BLaER1 (cell line): ENCODE results near the gene OGFOD2.

ENCODE experiments used
- H3K27ac ChIP-seq: shearing (Covaris generic); formaldehyde crosslinking; 2 replicates; pipeline ENCODE4 v1.8.1; 2022
- H3K27me3 ChIP-seq: shearing (Covaris generic); formaldehyde crosslinking; 2 replicates; pipeline ENCODE4 v1.8.1; 2022
- H3K36me3 ChIP-seq: shearing (Covaris generic); formaldehyde crosslinking; 2 replicates; pipeline ENCODE4 v1.8.1; 2022
- H3K4me1 ChIP-seq: shearing (Covaris generic); formaldehyde crosslinking; 2 replicates; pipeline ENCODE4 v1.8.1; 2022
- H3K4me2 ChIP-seq: shearing (Covaris generic); formaldehyde crosslinking; 2 replicates; pipeline ENCODE4 v1.8.1; 2022
- H3K4me3 ChIP-seq: shearing (Covaris generic); formaldehyde crosslinking; 2 replicates; pipeline ENCODE4 v1.8.1; 2022
- H3K9ac ChIP-seq: shearing (Covaris generic); formaldehyde crosslinking; 2 replicates; pipeline ENCODE4 v1.8.1; 2022
- H3K9me3 ChIP-seq: shearing (Covaris generic); formaldehyde crosslinking; 2 replicates; pipeline ENCODE4 v1.8.1; 2022
- H4K20me1 ChIP-seq: shearing (Covaris generic); formaldehyde crosslinking; 2 replicates; pipeline ENCODE4 v1.8.1; 2022
- Cebpa-rat ChIP-seq: shearing (Covaris generic); IDR thresholded peaks from 2 replicates; pipeline ENCODE4 v1.8.1; 2022

OGFOD2 gene

DNA sequence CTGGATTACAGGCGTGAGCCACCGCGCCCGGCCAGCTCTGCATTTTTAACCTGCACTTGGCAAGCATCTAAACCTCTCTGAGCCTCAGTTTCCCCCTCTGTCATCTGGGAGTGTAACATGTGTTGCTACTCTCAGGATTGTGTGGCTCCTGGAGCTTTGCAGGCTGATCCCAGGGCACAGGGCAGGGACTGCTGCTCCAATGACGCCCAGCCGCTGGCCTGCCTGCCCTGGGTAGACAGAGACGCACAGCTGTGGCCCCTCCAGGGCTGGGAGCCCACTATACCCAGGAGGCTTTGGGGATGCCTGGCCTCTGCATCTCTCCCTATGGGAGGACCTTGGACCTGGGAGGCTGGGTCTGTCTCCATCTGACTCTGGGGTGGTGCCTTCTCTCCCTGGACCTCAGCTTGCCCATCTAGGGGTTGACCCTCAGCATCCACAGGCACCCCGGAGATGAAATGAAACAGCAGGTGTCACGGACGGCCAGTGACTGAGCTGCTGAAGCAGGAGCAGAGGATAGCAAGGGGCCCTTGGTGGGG is 19.2 kb downstream of the OGFOD2 start:
- no peaks in the 10 kb centered on the region for H3K9me3 ChIP-seq
- no peak overlapping the region for H3K4me2 ChIP-seq
- H3K9ac ChIP-seq, result no peak overlapping the region
- H3K27ac ChIP-seq, result no peak overlapping the region
- H4K20me1 ChIP-seq, result peaks cover 25% of the 10 kb centered on the region
- H3K4me1 ChIP-seq, result peaks cover 9% of the 10 kb centered on the region
- peaks cover 60% of the 10 kb centered on the region; the same call in 1 of the 2 replicates for H3K36me3 ChIP-seq
- H3K4me3 ChIP-seq, result no peak overlapping the region
- no peaks in the 10 kb centered on the region for H3K27me3 ChIP-seq
- no peak for TF ChIP-seq Cebpa-rat

DNA sequence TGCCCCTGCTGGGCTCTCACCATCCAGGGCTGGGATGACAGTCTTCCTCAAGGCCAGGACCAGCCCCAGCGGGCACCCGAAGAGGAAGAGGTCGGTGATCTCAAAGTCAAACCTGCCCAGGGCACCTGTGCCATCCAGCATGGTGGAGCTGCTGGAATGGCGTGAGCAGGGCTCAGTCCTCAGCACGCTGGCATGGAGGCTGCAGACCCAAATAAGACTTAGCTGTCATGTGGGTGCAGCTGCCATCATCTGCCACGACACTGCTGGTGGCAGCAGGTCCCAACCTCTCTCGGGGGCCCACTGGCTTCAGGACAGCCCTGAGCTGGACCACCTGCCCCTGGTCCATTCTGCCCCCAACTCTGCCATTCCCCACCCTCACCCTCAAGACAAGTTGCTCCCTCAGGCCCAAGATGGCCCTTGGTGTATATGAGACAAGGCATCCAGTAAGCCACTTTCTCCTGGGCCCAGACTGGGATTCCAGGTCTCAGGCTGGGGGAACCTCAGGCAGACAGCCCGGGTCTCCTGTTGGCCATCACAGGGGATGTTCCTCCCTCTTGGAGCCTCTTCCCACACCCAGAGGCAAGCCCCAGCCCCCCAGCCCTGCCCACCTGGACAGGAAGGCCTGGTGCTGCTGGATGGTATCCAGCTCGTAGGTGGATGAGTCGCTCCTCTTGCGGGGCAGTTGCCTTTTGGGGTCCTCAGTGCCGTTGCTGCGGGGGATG is 19.9 kb downstream of the OGFOD2 start:
- Histone ChIP-seq H3K4me1 (peaks cover 17% of the 10 kb centered on the region), H3K9ac (no peak overlapping the region), H3K4me3 (no peak overlapping the region), H3K9me3 (no peaks in the 10 kb centered on the region), H3K4me2 (no peak overlapping the region), H3K36me3 (peaks cover 57% of the 10 kb centered on the region; the same call in 1 of the 2 replicates), H3K27ac (no peak overlapping the region), H4K20me1 (peaks cover 32% of the 10 kb centered on the region), H3K27me3 (no peaks in the 10 kb centered on the region)
- TF ChIP-seq Cebpa-rat, result no peak

DNA sequence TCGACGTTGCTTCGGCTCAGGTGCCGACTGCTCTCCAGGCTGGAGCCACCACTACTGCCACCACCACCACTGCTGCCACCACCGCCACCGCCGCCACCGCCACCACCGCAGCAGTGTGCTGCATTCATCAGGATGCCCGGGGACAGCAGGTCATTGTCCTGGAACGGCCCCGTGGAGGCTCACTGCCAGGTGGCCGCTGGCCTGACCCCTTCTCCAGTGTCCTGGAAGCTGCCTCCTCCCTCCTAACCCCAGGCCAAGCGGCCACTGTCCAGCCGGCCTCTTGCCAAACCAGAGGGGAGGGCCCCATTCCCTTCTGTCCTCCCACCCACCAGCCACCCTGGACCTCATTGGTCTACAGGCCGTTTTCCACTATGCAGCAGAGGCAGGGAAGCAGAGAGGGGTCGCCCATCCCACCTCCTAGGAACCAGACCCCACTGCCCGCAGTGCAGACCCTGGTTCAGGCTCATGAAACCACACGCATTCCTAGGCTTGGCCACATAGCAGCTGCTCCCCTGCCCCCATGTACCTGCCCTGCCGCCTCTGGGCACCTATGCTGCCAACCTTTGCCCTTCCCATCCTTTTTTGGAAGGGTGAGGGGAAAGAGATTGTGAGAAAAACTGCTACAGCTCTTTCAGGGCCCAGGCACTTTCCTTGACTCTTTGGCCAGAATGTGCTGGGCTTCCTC is 20.6 kb downstream of the OGFOD2 start:
- H3K9ac ChIP-seq, result no peak overlapping the region
- H4K20me1 ChIP-seq, result peaks cover 39% of the 10 kb centered on the region
- H3K4me1 ChIP-seq, result peaks cover 24% of the 10 kb centered on the region
- H3K27me3 ChIP-seq, result no peaks in the 10 kb centered on the region
- TF ChIP-seq Cebpa-rat, result no peak
- no peak overlapping the region for H3K4me3 ChIP-seq
- H3K36me3 ChIP-seq, result peaks cover 50% of the 10 kb centered on the region; the same call in 1 of the 2 replicates
- no peak overlapping the region for H3K4me2 ChIP-seq
- H3K9me3 ChIP-seq, result no peaks in the 10 kb centered on the region
- no peak overlapping the region for H3K27ac ChIP-seq

DNA sequence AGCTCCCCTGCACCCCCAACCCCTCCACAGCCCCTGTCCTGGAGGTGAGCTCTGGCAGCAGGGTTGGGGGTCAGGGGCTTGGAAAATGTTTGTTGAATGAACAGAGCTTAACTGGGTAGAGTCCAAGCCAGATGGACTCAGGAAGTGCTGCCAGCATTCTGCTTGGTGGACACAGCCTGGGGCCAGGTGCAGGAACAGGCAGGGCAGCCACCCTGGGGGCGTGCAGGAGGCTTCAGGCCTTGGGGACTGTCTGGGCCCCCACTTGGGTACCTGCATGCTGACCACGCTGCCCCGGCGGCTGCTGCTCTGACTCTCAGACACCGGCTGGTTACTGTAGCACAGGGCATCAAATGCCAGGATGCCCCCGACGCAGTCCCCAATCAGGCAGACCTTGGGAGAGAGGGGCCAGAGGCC is 21.2 kb downstream of the OGFOD2 start:
- no peaks in the 10 kb centered on the region for H3K27me3 ChIP-seq
- H3K9me3 ChIP-seq, result no peaks in the 10 kb centered on the region
- no peak for TF ChIP-seq Cebpa-rat
- peaks cover 45% of the 10 kb centered on the region for H4K20me1 ChIP-seq
- peaks cover 46% of the 10 kb centered on the region; the same call in 1 of the 2 replicates for H3K36me3 ChIP-seq
- no peak overlapping the region for H3K9ac ChIP-seq
- H3K27ac ChIP-seq, result no peak overlapping the region
- no peak overlapping the region for H3K4me3 ChIP-seq
- H3K4me2 ChIP-seq, result no peak overlapping the region
- H3K4me1 ChIP-seq, result peaks cover 29% of the 10 kb centered on the region

DNA sequence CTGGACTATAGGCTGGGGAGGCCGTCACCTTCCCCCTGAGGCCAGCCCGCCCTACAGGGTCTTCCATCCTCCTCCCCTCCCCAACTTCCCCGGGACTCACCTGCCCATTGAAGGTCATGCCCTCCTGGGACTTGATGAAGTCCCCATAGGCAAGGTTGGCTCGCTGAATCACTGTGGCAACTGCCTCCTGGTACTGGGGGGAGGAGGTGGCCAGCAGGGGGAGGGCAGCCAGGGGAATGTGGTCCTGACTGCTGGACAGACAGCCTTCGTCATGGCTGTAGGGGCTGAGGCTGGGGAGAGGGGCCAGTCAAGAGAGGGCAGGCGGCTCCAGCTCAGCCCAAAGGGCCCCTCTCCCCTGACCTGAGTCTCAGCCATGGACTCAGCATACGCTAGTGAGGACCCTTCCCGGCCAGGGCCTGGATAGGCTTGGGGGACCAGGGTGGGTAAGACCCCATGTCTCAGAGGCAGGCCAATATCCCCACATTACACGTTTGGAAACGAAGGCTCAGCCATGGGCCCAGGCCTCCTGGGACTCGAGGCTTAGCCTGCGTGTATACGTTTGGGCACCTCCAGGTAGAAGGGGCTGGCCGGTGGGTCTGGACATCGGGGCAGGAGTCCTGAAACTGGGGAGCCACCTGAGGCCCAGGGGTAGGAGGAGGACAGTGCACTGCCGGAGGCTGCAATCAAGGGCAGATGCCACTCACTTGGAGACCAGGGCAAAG is 21.7 kb downstream of the OGFOD2 start:
- Histone ChIP-seq H3K4me3 (no peak overlapping the region), H3K27ac (no peak overlapping the region), H3K4me2 (no peak overlapping the region), H4K20me1 (peaks cover 45% of the 10 kb centered on the region), H3K27me3 (no peaks in the 10 kb centered on the region), H3K4me1 (peaks cover 35% of the 10 kb centered on the region), H3K36me3 (peaks cover 40% of the 10 kb centered on the region; the same call in 1 of the 2 replicates), H3K9ac (no peak overlapping the region), H3K9me3 (no peaks in the 10 kb centered on the region)
- TF ChIP-seq Cebpa-rat, result no peak

DNA sequence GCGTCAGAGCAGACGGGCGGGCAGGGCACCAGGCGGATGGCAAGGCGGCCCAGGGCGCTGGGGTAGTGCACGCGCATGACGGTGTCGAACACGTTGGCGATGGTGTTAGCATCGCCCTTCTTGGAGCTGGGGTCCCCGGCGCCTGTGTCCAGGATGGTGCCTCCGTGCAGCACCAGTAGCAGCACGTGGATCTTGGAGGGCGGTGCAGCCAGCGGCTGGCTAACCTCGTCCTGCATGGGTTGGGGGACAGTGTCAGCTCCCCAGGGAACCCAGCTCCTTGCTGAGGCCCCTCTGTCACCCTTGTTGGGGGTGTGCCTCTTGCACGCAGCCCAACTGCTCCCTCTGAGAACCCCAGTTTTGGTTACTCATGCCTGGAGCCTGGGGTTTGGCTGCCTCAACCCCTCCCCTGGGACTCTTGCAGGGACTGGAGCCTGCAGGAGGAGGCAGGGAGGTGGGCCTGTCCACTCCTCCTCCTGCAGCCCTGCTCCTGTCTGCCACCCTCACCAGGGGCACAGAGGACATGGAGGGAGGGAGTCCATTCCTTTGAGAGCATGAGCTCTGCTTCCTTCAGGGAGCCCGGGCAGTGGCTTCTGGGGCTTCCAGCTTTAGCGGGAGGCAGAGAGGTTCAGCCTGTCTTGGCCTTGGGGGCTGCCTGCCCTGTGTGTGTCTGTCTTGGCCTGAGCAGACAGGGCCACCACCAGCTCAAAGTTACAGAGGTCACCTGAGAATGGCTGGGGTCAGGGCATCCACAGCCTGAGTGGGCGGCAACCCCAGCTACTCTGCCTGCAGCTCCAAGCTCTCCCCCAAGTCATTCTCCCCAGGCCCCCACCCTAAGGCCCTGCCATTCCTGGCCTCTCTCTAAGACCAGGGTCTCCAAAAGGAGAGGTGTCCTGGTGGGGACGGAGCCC is 22.6 kb downstream of the OGFOD2 start:
- H3K4me1 ChIP-seq, result peaks cover 41% of the 10 kb centered on the region
- peaks cover 37% of the 10 kb centered on the region; the same call in 1 of the 2 replicates for H3K36me3 ChIP-seq
- no peak for TF ChIP-seq Cebpa-rat
- no peak overlapping the region; the same call in 1 of the 2 replicates for H3K4me2 ChIP-seq
- no peak overlapping the region for H3K4me3 ChIP-seq
- no peaks in the 10 kb centered on the region for H3K27me3 ChIP-seq
- H3K9ac ChIP-seq, result no peak overlapping the region
- H3K27ac ChIP-seq, result no peak overlapping the region
- peaks cover 45% of the 10 kb centered on the region for H4K20me1 ChIP-seq
- H3K9me3 ChIP-seq, result no peaks in the 10 kb centered on the region

DNA sequence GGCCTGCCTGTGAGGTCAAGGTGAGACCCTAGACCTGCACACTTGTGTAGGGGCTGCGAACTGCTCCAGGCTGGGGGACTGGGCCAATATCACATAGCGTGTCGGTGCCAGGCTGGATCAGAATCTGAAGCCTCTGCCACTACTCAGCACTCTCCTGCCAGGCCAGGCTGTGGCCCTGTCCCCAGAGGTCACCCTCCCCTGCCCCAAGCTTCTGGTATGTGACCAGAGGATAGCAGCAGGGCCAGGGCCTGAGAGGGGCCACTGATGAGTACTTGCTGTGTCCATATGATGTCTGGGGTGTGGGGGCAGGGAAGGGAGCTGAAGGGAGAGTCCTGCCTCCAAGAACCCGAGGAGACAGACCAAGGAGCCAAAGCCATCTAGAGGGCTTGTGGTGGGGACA is 23.3 kb downstream of the OGFOD2 start:
- H3K36me3 ChIP-seq, result peaks cover 40% of the 10 kb centered on the region; the same call in 1 of the 2 replicates

DNA sequence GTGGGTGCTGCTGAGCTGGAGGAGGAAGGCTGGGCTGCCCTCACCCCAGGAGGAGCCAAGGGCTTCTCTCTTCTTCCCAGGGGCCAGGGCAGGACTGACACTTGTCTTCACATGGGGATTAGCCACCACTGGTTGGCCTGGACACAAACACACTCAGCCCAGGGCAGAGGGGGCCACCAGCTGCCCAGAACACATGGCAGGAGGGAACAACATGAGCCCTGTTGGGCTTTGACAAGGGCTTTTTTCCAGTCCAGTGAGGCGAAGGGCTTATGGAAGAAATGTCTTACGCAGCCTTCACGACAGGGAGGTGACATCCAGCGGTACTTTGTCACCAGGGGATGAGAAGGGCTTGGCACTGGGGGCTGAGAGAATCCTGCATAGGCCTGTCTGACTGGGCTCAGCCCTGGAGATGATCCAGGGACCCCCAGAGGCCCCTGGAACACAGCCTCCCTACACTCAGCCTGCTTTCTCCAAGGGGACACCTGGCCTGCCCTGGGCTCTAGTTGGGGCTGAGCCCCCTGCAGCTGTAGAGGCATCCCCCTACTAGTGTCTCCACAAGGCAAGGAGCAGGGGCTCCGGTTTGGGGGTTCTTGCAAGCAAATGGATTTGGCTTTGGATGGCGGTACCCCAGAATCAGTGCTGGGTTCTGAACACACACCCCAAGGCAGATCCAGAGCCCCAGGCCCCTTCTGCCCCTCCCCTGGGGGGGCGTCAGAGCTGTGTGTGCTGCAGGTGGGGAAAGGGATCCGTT is 24.3 kb downstream of the OGFOD2 start:
- Histone ChIP-seq H3K36me3 (peaks cover 50% of the 10 kb centered on the region), H3K9ac (no peak overlapping the region), H3K27me3 (no peaks in the 10 kb centered on the region), H3K4me2 (peak overlapping the region; percentile 86), H3K9me3 (no peaks in the 10 kb centered on the region), H4K20me1 (peaks cover 45% of the 10 kb centered on the region), H3K4me1 (peaks cover 41% of the 10 kb centered on the region), H3K27ac (no peak overlapping the region), H3K4me3 (no peak overlapping the region)
- no peak for TF ChIP-seq Cebpa-rat

More for the DNA sequence above, 23.3 kb downstream of the OGFOD2 start:
- Histone ChIP-seq H3K27me3 (no peaks in the 10 kb centered on the region), H3K4me2 (no peak overlapping the region), H4K20me1 (peaks cover 45% of the 10 kb centered on the region), H3K4me3 (no peak overlapping the region), H3K27ac (no peak overlapping the region), H3K4me1 (peaks cover 41% of the 10 kb centered on the region), H3K9ac (no peak overlapping the region), H3K9me3 (no peaks in the 10 kb centered on the region)
- TF ChIP-seq Cebpa-rat, result no peak
